Spleen (tissue), 7 donors: ENCODE data around the gene PDLIM4.

Source experiments
- POLR2A ChIP-seq, 3 donors: fragments of 450-650 bp; IDR thresholded peaks; one replicate each; pipeline ENCODE4 v1.5.1; 2017; ENCODE audit warnings: antibody characterized with exemption in 3 of 3, mild to moderate bottlenecking in 1 of 3
- TF ChIP-seq, protein P1 (sequence below), 11 experiments: fragments of 200-600 bp in 7 of 11; fragments of 450-650 bp in 4 of 11; sonication (generic) in 4 of 11; IDR thresholded peaks in 8 of 11; conservative IDR thresholded peaks in 3 of 11; 1 replicate in 7 of 11; 2 replicates in 4 of 11; pipeline versions ENCODE4 v1.4.0 to v1.8.0; 2016 to 2021; ENCODE audit warnings: antibody characterized with exemption in 11 of 11, inconsistent platforms in 4 of 11, mild to moderate bottlenecking in 1 of 11
- donor health status: DM: no; HTN: no; CAD: no; lungs with moderate emphysema.
- donor health status: DM: no; HTN: no; CAD: no.
- donor health status: DM: no; HTN: no; CAD: no.

DNA sequence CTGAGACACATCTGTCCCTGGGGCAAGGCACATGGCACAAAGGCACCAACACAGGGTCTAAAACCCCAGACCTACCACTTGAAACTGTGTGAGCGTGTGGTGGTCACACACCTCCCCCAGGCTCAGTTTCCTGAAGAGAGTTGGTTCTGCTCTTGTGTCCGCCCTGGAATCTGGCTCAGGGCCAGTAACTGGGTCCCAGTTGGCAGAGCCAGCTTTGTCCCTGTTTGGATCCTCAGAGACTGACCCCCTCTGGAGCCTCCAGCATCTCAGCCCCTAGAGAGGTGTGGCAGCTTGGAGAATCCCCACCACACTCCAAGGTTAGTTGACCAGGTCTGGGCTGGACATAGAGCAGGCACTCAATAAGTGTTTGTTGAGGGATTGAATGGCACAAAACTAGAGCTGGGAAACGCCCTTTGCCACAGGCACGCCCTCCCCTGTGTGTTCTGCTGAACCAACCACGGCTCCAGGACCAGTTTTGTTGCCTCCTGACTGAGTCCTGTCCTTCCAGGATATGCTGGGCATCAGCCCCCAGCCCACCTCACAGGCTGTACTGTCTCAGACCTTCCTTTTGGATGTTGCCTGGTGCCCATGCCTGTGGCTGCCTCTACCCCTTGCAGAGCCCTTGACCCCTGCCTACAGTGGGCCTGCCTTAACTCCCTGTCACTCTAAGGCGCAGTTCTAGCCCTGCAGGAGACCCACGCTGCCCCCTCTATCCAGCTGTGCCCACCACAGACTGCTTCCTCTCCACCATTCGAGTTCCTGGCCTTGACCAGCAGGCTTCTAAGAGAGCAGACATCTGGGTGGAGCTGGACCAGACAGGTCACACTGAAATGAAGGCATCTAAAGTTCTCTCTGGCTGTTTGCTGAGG lies 3.8 kb upstream of the PDLIM4 start:
- TF ChIP-seq, protein P1, sequence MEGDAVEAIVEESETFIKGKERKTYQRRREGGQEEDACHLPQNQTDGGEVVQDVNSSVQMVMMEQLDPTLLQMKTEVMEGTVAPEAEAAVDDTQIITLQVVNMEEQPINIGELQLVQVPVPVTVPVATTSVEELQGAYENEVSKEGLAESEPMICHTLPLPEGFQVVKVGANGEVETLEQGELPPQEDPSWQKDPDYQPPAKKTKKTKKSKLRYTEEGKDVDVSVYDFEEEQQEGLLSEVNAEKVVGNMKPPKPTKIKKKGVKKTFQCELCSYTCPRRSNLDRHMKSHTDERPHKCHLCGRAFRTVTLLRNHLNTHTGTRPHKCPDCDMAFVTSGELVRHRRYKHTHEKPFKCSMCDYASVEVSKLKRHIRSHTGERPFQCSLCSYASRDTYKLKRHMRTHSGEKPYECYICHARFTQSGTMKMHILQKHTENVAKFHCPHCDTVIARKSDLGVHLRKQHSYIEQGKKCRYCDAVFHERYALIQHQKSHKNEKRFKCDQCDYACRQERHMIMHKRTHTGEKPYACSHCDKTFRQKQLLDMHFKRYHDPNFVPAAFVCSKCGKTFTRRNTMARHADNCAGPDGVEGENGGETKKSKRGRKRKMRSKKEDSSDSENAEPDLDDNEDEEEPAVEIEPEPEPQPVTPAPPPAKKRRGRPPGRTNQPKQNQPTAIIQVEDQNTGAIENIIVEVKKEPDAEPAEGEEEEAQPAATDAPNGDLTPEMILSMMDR (IDR thresholded peaks at IDR 0.05 in 8 of 11, conservative IDR thresholded peaks at IDR 0.05 in 3 of 11), result no peak
- no peak for TF ChIP-seq POLR2A (IDR thresholded peaks at IDR 0.05)
